Muscle of leg (tissue), 11 donors: ENCODE data around the gene LPIN1. TPM values are rescaled to one million over a fixed set of nuclear protein-coding genes. Genes with fewer than 3 reads are reported as not detected.

ENCODE experiments used
- DNase-seq: peaks from one replicate; pipeline ENCODE4 v3.0.0; 2013
- H3K27ac ChIP-seq: one replicate; pipeline ENCODE4 v1.5.1; 2013; ENCODE audit warnings: mild to moderate bottlenecking, low read length, control low read depth
- H3K27me3 ChIP-seq: one replicate; pipeline ENCODE4 v1.6.1; 2013; ENCODE audit warnings: low read length; ENCODE audit not compliant: control insufficient read depth, insufficient read depth
- H3K36me3 ChIP-seq: one replicate; pipeline ENCODE4 v1.6.1; 2013; ENCODE audit warnings: low read length; ENCODE audit not compliant: control insufficient read depth, insufficient read depth
- H3K4me1 ChIP-seq: one replicate; pipeline ENCODE4 v1.6.1; 2013; ENCODE audit warnings: low read length; ENCODE audit not compliant: control insufficient read depth, insufficient read depth
- H3K4me3 ChIP-seq: one replicate; pipeline ENCODE4 v1.5.1; 2013; ENCODE audit warnings: low read length, control low read depth
- H3K9me3 ChIP-seq: replicated peaks from 2 replicates; pipeline ENCODE4 v1.6.1; 2013; ENCODE audit warnings: low read depth, low read length; ENCODE audit not compliant: control insufficient read depth
- WGBS: methylation state at CpG from one replicate; pipeline ENCODE4 v1.1.5; 2013; ENCODE audit warnings: missing lambda C conversion rate; ENCODE audit not compliant: insufficient coverage; 5-methylcytosine and 5-hydroxymethylcytosine counted together
- polyA plus RNA-seq, 8 donors: library from polyadenylated mRNA; unstranded; fragments of 120-200 nt; gene quantifications; one replicate each; pipeline versions ENCODE4 v1.2.1 to v1.2.3, GENCODE V29; 2013; ENCODE audit warnings: inconsistent platforms in 1 of 8, low replicate concordance in 1 of 8; ENCODE audit not compliant: insufficient read length in 8 of 8, insufficient read depth in 1 of 8
- total RNA-seq: library from RNA; stranded (reverse); fragments of 120-200 nt; gene quantifications from one replicate; pipeline ENCODE4 v1.2.4, GENCODE V29; 2013

Gene LPIN1
- total and polyA plus RNA-seq, 9 donors = 12.9 to 20.2 (median 16.0) TPM

DNA sequence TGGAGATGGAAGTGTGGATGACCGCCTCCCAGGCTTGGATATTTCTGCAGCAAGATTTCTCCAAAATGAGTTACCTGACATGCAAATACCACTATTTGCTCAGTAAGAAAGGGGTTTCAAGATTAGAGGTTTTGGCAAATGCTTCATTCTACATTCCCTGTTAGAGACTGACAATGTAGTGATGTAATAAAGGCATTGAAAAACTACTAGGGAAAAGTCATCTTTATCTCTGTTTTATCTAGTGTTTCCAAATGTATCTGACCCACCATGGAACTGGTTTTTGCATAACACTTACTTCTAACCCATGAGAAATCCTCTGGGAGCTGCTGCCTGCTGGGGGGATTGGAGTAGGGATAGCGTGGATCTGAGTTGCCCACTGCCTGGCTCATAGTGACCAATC is 43.5 kb upstream of the LPIN1 start:
- Histone ChIP-seq H3K36me3 (no peaks in the 10 kb centered on the region), H3K4me3 (no peak overlapping the region), H3K27ac (no peak overlapping the region), H3K4me1 (peaks cover 13% of the 10 kb centered on the region), H3K9me3 (no peaks in the 10 kb centered on the region), H3K27me3 (no peaks in the 10 kb centered on the region)
- DNase-seq = no peak
- WGBS = no CpG with 5 or more reads among the region's 2 CpGs

DNA sequence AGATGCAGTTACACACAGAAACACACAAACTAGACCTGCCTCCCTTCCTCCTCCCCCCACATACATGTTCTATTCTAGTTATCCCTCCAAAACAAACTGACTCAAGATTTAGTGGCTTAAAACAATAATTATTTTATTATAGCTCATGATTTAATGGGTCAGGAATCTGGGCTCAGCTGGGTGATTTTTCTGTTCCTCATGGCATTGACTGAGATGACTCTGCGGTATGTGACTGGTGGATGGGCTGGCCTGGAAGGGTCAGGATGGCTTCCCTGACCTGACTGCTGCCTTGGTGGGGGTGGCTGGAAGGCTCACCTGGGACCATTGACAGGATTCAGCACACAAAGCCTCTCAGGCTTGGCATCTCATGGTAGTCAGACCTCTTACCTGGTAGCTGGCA is 42.7 kb upstream of the LPIN1 start:
- DNase-seq = no peak
- H3K27me3 ChIP-seq = no peaks in the 10 kb centered on the region
- no peak overlapping the region for H3K27ac ChIP-seq
- H3K4me3 ChIP-seq = no peak overlapping the region
- peaks cover 6% of the 10 kb centered on the region for H3K4me1 ChIP-seq
- 100% methylated on average over 1 of the region's 1 CpG for WGBS
- H3K36me3 ChIP-seq = no peaks in the 10 kb centered on the region
- no peaks in the 10 kb centered on the region for H3K9me3 ChIP-seq

DNA sequence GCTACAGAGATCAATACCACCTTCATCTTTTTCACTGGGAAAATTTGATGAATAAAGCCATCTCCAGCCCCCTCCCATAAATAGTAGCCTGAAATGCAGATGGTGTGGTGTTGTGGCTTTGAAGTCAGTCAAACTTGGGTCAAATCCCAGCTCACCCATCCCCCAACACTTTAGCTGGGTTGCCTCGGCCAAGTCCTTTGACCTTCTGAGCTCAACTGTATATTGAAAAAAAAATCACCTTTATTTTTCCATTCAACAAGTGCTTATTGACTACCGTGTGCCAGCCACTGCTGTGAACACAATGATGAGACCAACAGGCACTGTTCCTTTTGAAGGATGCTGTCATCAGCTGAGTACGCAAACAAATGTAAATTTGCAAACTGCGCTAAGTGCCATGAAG is 41.4 kb upstream of the LPIN1 start:
- no peaks in the 10 kb centered on the region for H3K27me3 ChIP-seq

DNA sequence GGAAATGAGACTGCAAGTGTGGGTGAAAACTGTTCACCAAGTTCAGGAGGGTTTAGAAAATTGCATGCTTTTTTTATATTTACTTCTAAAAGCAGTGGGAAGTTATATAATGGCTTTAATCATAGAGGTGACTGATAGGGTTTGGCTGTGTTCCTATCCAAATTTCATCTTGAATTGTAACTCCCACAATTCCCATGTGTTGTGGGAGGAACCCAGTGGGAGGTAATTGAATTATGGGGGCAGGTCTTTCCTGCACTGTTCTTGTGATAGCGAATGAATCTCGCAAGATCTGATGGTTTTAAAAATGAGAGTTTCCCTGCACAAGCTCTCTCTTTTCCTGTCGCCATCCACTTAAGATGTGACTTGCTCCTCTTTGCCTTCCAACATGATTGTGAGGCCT is 40.7 kb upstream of the LPIN1 start:
- Histone ChIP-seq H3K9me3 (no peaks in the 10 kb centered on the region), H3K36me3 (no peaks in the 10 kb centered on the region), H3K4me3 (no peak overlapping the region), H3K4me1 (peaks cover under 1% of the 10 kb centered on the region), H3K27ac (no peak overlapping the region), H3K27me3 (no peaks in the 10 kb centered on the region)
- DNase-seq = no peak
- no CpG with 5 or more reads among the region's 3 CpGs for WGBS

More for the DNA sequence above, 41.4 kb upstream of the LPIN1 start:
- no peak for DNase-seq
- H3K4me1 ChIP-seq = peaks cover 4% of the 10 kb centered on the region
- H3K27ac ChIP-seq = no peak overlapping the region
- no peaks in the 10 kb centered on the region for H3K36me3 ChIP-seq
- no peak overlapping the region for H3K4me3 ChIP-seq
- no peaks in the 10 kb centered on the region for H3K9me3 ChIP-seq
- 84% methylated on average over 4 of the region's 4 CpGs for WGBS

DNA sequence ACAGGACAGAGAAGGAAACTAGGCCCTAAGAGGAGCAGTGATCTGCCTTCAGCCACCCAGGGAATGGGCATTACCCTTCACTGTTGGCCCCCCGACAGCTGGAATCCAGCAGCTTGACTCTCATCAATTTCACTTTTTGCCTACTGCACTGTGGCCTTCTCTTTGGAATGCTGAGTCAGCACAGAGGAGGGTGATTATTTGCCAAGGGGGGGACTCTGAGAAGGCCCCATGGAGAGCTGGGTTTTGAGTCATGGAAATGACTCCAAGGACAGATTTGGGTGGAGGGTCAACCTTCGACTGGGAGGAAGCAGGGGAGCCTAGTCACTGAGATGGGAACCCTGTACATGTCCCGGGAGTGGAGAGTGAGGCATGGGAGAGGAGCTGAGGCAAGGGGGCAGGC is 38.3 kb upstream of the LPIN1 start:
- DNase-seq = no peak
- Histone ChIP-seq H3K36me3 (no peaks in the 10 kb centered on the region), H3K27ac (no peak overlapping the region), H3K27me3 (no peaks in the 10 kb centered on the region), H3K4me3 (no peak overlapping the region), H3K9me3 (no peaks in the 10 kb centered on the region), H3K4me1 (peaks cover 12% of the 10 kb centered on the region)
- WGBS = 76% methylated on average over 2 of the region's 3 CpGs

DNA sequence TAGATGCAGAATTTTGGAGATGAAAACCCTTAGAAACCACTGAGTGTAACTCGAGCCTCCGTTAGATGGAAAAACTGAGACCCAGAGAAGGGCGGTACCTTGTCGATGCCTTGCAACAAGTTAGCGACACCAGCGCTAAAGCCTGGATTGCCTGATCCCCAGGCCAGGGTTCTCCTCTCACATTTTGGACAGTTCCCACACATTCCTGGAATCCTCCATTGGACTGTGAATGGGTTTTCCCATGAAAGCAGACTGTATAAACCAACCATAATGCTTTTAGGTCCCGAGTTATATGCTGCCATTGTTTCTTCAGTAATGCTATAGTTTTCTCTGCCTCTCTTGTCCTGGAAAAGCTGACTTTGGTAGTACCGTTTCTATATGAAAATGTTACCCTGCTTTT is 37.1 kb upstream of the LPIN1 start:
- no peaks in the 10 kb centered on the region for H3K27me3 ChIP-seq
- DNase-seq = no peak
- H3K4me1 ChIP-seq = peaks cover 12% of the 10 kb centered on the region
- H3K9me3 ChIP-seq = no peaks in the 10 kb centered on the region
- H3K36me3 ChIP-seq = no peaks in the 10 kb centered on the region
- H3K27ac ChIP-seq = no peak overlapping the region
- WGBS = 74% methylated on average over 6 of the region's 8 CpGs
- H3K4me3 ChIP-seq = no peak overlapping the region

DNA sequence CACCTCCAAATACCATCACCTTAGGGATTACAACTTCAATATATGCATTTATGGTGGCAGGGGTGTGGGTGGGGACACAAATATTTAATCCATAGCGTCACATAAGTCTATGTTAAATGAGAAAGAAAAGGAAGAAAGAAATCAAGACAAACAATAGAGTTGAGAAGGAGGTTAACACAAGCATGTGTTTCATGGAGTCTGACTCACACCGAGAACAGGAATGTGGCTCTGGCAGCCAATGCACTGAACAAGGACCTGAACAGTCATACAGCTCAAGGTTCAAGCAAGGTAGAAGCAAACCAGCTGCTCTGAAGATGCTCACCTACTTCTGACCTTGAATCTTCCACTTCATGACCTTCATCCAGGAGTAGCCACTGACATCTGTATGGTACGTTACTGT is 36.2 kb upstream of the LPIN1 start:
- H3K27ac ChIP-seq = no peak overlapping the region
- no peak overlapping the region for H3K4me3 ChIP-seq
- 50% methylated on average over 1 of the region's 3 CpGs for WGBS
- H3K4me1 ChIP-seq = peaks cover 12% of the 10 kb centered on the region
- no peaks in the 10 kb centered on the region for H3K9me3 ChIP-seq
- peak; percentile 25 for DNase-seq
- no peaks in the 10 kb centered on the region for H3K36me3 ChIP-seq
- no peaks in the 10 kb centered on the region for H3K27me3 ChIP-seq

DNA sequence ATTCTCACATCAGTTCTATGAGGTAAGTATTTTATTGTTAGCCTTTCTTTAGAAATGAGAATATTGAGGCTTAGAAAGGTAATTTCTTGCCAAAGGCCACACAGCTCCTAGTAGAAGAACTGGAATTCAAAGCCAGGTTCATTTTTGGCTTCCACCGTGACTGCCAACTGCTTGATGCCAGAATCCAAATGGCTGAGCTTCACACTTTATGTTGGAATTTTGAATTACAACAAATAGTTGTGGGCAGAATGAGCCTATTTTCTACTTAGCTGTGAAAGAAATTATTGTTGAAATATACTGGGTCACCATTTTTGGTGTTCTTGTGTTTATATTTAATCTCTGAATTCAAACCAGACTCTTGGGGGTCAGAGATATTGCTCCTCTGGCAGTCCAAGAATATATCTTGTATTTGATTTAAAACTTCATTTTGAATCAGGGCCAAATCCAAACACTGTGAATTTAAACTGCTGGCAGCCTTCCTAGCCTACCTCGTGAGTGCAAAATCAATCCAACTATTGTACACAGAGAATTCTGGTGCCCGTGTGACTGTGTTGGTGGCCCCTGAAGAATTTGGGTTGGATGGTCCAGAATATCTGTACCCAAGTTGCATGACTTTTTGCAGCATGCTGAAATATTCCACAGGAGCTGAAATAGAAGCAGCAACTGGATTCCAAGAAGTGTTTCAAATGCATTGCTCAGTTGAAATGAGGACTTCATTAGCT is 35.6 kb upstream of the LPIN1 start:
- DNase-seq = peak; percentile 31
- Histone ChIP-seq H3K36me3 (no peaks in the 10 kb centered on the region), H3K27me3 (no peaks in the 10 kb centered on the region), H3K27ac (no peak overlapping the region), H3K4me3 (no peak overlapping the region), H3K9me3 (no peaks in the 10 kb centered on the region), H3K4me1 (peaks cover 12% of the 10 kb centered on the region)
- WGBS = 38% methylated on average over 1 of the region's 3 CpGs

DNA sequence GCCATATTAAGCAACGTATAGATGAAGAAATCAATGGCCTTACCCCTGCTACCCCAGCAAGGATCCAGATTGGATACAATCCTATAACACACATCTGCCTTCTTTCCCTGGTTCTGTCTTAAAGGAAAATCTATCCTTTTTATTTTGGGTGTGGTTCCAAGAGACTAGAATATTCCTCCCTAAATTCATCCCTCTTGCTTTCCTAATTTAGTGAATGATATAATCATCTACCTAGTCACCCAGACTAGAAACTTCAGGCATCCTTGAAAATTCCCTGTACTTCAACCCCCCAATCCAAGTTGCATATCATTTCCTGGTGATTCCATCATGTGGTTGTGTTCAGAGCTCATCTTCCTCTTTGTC is 35.1 kb upstream of the LPIN1 start:
- H3K27ac ChIP-seq = no peak overlapping the region
- WGBS = no CpG with 5 or more reads among the region's 1 CpG
- DNase-seq = no peak
- no peaks in the 10 kb centered on the region for H3K36me3 ChIP-seq
- peaks cover 12% of the 10 kb centered on the region for H3K4me1 ChIP-seq
- no peaks in the 10 kb centered on the region for H3K9me3 ChIP-seq
- no peak overlapping the region for H3K4me3 ChIP-seq
- H3K27me3 ChIP-seq = no peaks in the 10 kb centered on the region

DNA sequence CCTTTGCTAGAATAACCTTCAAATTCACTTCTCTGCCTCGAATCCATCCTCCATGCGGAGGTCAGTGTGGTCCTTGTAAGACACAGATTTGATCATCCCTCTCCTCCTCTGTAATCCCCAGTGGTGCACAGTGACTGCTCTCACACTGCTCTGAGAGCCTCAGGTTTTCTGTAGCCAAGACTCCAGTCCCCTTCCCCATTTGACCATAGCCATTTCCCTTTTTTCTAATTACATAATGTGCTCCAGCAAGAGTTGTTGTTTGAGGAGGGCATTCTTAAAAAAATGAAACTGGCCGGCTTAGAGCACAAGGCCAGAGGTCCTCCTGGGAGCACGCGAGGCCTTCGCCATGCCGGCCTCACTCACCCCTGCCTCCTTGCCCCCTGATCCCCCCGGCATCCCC is 34.7 kb upstream of the LPIN1 start:
- Histone ChIP-seq H3K36me3 (no peaks in the 10 kb centered on the region), H3K4me3 (no peak overlapping the region), H3K4me1 (peaks cover 12% of the 10 kb centered on the region), H3K27me3 (no peaks in the 10 kb centered on the region), H3K9me3 (no peaks in the 10 kb centered on the region), H3K27ac (no peak overlapping the region)
- peak; percentile 13 for DNase-seq
- 80% methylated on average over 8 of the region's 8 CpGs for WGBS

DNA sequence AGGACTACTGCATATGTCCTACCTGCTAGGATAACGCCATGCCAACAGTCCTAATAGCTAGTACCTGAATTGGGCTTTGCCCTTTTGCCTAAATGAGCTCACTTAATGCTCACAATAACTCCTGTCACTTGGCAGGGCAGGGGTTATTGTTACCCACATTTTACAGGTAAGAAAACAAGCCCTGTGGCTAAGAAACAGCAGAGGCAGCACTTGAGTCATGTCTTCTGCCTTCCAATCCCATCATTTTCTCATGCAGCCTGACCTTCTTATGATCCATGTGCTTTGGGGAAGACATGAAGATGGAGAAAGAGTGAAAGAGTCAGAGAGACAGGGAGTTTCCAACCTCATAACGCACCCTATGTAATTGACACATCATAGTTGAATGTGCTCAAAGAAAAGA is 33.6 kb upstream of the LPIN1 start:
- WGBS = no CpG with 5 or more reads among the region's 2 CpGs
- no peaks in the 10 kb centered on the region for H3K36me3 ChIP-seq

More for the DNA sequence above, 33.6 kb upstream of the LPIN1 start:
- DNase-seq = no peak
- Histone ChIP-seq H3K27me3 (no peaks in the 10 kb centered on the region), H3K27ac (no peak overlapping the region), H3K9me3 (no peaks in the 10 kb centered on the region), H3K4me1 (peaks cover 12% of the 10 kb centered on the region), H3K4me3 (no peak overlapping the region)
